SJSA1 (cell line): ENCODE measurements around the gene SPG11. TPM values are rescaled to one million over a fixed set of nuclear protein-coding genes. Genes with fewer than 3 reads are reported as not detected.
A peak's percentile ranks its signal among the peaks of the same experiment; 100 is the strongest.
"Not testable (repeated sequence)": the region's sequence is repeated elsewhere in the genome, so short reads cannot be mapped to it uniquely, and the experiment has no call there.

Experiments
- DNase-seq, 2 experiments: peaks; one replicate each; pipeline ENCODE4 v3.0.0-alpha.2; 2015 to 2020; ENCODE audit warnings: low spot score in 2 of 2, low read depth in 1 of 2
- H3K27ac ChIP-seq: fragments of 250-450 bp; sonication (Bioruptor Pico); 2 replicates; pipeline ENCODE4 v1.5.1; 2020; ENCODE audit warnings: mild to moderate bottlenecking, moderate library complexity
- H3K27me3 ChIP-seq: fragments of 250-450 bp; sonication (Bioruptor Pico); replicated peaks from 2 replicates; pipeline ENCODE4 v1.5.1; 2020; ENCODE audit warnings: mild to moderate bottlenecking, moderate library complexity
- H3K36me3 ChIP-seq: fragments of 250-450 bp; sonication (Bioruptor Pico); 2 replicates; pipeline ENCODE4 v1.5.1; 2020; ENCODE audit warnings: mild to moderate bottlenecking
- H3K4me1 ChIP-seq: fragments of 250-450 bp; sonication (Bioruptor Pico); replicated peaks from 2 replicates; pipeline ENCODE4 v1.6.1; 2021; ENCODE audit warnings: mild to moderate bottlenecking
- H3K4me3 ChIP-seq: fragments of 250-450 bp; sonication (Bioruptor Pico); 2 replicates; pipeline ENCODE4 v1.5.1; 2020; ENCODE audit warnings: mild to moderate bottlenecking
- H3K9me3 ChIP-seq: fragments of 250-450 bp; sonication (Bioruptor Pico); replicated peaks from 2 replicates; pipeline ENCODE4 v1.5.1; 2020; ENCODE audit warnings: mild to moderate bottlenecking
- total RNA-seq: library from RNA; depleted of rRNA; stranded (reverse); fragments of >200 nt; shearing (Covaris generic); gene quantifications from 2 replicates; pipeline ENCODE4 v1.2.3, GENCODE V29; 2014

SPG11 gene
- total RNA-seq, 1 experiment from 2014 or later = 36.8 TPM

DNA sequence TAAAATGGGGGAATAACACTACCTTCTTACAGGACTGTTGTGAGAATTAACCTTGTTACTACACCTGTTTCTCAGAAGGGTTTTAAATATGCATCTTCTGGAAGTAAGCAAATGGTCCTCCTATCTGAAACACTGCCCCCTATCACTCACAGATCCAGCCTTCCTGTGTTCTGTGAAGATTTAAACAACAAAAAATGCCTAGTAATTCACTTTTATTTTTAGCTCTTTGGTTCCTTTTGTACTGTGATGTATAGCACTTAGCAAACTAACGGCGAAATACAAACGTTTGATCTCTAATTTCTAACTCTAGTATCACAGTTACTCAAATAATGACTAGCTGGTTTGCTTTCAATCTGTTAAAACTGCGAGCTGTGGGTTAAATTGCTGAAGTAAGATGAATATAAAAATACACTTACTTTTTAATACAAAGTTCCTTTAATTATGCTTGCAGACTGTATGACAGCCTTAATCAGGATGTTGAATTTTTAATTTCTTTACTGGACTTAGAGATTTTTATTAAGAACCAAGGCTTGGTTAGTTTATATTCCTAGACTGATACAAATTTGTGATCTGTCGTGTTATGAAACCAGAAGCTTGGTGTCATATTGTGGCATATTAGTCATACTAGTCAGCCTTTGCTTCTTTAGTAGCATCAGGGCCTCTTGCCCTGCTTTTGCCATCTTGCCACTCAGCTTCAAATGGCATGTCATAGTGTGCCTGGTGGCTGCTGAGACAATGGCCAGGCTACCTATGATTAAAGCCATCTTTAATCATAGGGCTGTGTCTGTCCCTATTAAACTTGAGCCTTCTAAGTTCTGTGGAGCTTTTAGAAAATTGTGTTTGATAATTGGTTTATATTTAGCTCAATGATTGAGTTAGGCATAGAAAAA lies 117.3 kb downstream of the SPG11 start:
- Histone ChIP-seq H3K4me3 (no peak overlapping the region), H3K27ac (no peak overlapping the region)

DNA sequence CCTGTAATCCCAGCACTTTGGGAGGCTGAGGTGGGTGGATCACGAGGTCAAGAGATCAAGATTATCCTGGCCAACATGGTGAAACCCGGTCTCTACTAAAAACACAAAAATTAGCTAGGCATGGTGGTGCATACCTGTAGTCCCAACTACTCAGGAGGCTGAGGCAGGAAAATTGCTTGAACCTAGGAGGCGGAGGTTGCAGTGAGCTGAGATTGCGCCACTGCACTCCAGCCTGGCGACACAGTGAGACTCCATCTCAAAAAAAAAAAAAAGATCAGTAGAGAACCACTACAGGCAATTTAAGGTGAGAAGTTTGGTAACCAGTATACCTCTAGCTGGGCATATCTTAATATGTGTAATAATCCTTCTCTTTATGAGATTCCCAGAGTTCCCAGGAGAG lies 118.7 kb downstream of the SPG11 start:
- H3K9me3 ChIP-seq, H3K27ac ChIP-seq, DNase-seq, H3K4me3 ChIP-seq, H3K27me3 ChIP-seq: not testable (repeated sequence)
- H3K4me1 ChIP-seq = peaks cover 37% of the 10 kb centered on the region
- H3K36me3 ChIP-seq = peaks cover 58% of the 10 kb centered on the region

More for the DNA sequence above, 117.3 kb downstream of the SPG11 start:
- H3K27me3 ChIP-seq = no peaks in the 10 kb centered on the region
- H3K4me1 ChIP-seq = peaks cover 31% of the 10 kb centered on the region
- DNase-seq = peak in 1 of 2 experiments; percentile 9
- H3K9me3 ChIP-seq = no peaks in the 10 kb centered on the region
- peaks cover 58% of the 10 kb centered on the region for H3K36me3 ChIP-seq

- Histone ChIP-seq H3K27ac (0 out of 2 replicates have a peak overlapping the region, but pooled peaks have one; percentile 54), H3K4me3 (no peak overlapping the region), H3K27me3 (no peaks in the 10 kb centered on the region), H3K4me1 (peaks cover 42% of the 10 kb centered on the region), H3K9me3 (no peaks in the 10 kb centered on the region), H3K36me3 (peaks cover 51% of the 10 kb centered on the region)
- DNase-seq = no peak
These were observed 120.9 kb downstream of the SPG11 start for GRCh38 chr15:44542596-44542995.

GRCh38 chr15:44541282-44541958 lies 122.0 kb downstream of the SPG11 start:
- Histone ChIP-seq H3K27ac (peak overlapping the region; percentile 54), H3K4me1 (peaks cover 41% of the 10 kb centered on the region), H3K36me3 (peaks cover 56% of the 10 kb centered on the region), H3K27me3 (no peaks in the 10 kb centered on the region), H3K9me3 (no peaks in the 10 kb centered on the region), H3K4me3 (no peak overlapping the region)
- DNase-seq = peak; percentile 63 to 79

DNA sequence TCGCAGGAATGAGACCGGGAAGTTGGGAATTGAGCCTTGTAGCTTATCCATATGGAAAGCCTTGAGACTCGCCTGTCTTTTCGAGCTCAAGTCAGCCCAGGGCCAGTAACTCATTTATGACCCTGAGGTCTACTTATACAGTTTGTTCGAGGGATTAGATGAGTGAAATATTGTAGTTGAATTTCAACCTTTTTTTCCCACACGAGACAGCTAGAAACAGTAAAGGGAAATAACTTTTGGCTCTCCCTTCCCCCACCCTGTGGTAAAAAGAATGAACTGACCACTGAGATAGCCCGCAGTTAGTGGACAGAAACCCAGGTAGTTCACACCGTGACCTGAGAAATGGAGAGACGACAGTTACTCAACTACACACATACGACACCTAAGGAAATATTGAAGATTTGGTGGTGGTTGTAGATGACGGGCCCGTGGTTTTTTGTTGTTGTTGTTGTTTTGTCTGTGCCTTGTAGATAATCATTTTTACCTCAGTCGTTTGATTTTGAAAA lies 125.7 kb downstream of the SPG11 start:
- Histone ChIP-seq H3K27me3 (no peaks in the 10 kb centered on the region), H3K36me3 (peaks cover 39% of the 10 kb centered on the region), H3K4me3 (peak overlapping the region; percentile 87), H3K27ac (peak overlapping the region; percentile 88), H3K9me3 (no peaks in the 10 kb centered on the region), H3K4me1 (peaks cover 31% of the 10 kb centered on the region)
- peak in 1 of 2 experiments; percentile 65 for DNase-seq

DNA sequence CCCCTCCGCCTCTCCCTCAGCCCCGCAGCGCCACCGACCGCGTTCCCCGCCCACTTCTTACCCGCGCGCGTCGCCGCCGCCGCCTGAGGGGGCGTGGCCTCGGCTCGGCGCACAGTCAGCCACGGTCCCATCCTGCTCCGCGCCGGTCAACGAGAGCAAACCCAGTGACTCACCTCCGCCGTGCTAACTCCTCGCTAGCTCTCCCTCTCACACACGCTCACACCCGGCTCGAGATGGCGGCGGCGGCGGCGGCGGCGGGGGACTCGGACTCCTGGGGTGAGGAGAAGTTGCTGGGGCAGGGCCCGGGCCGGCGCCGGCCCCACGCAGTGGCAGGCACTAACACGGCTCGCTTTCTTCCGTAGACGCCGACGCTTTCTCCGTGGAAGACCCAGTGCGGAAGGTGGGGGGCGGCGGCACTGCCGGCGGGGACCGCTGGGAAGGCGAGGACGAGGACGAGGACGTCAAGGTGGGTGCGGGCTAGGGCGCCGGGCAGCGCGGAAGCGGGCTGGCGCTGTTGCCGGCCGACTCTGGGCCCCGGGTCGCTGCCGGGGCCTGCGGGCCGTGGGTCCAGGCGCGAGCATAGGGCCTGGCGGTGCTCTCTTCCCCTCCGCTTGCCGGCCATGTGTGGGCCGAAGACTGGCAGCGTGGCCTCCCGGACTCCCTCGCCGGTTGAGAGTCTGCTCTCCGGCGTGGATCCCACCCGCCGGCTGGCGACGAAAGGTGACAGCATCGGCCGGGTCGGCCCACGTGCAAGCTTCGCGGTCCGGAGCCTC lies 126.3 kb downstream of the SPG11 start, which contains the start of gene EIF3J:
EIF3J (plus strand) TSS at position 186 of the 773 bp plus-strand sequence; CDS start at position 234, 48 bp downstream.
- Histone ChIP-seq H3K27me3 (no peaks in the 10 kb centered on the region), H3K4me3 (peak within 1 kb of the TSS; percentile 87), H3K27ac (peak within 1 kb of the TSS; percentile 88), H3K9me3 (no peaks in the 10 kb centered on the region), H3K4me1 (peaks cover 24% of the 10 kb centered on the region), H3K36me3 (peaks cover 35% of the 10 kb centered on the region)
- peak; percentile 96 to 98 for DNase-seq

- H3K27me3 ChIP-seq = no peaks in the 10 kb centered on the region
These were observed 127.0 kb downstream of the SPG11 start for GRCh38 chr15:44536302-44536961.

DNA sequence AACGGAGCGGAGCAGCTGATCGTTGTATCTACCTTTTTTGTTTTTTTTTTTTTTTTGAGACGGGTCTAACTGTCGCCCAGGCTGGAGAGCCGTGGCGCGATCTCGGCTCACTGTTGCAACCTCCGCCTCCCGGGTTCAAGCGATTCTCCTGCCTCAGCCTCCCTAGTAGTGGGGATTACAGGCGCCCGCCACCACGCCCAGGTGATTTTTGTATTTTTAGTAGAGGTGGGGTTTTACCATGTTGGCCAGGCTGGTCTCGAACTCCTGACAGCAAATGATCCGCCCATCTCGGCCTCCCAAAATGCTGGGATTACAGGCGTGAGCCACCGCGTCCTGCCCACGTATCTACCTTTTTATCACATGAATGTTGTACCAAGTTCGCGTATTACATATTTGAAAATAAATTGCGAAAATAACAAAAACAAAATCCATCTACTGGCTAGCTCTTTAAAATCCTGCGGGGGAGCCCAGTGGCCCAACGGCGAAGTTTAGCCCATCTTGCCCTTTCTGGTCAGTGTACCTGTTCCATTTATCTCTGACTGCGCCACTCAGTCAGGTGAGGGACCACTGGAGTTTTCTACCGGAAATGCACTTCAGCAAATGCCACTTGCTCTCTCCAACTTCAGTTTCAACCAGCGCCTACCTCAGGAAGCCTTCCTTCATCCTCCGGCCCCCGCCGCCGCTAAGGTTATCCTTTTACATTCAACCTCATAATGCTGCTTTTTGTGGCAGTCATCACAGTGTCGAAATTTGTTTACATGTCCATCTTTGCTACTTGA lies 127.8 kb downstream of the SPG11 start:
- Histone ChIP-seq H3K36me3 (peaks cover 24% of the 10 kb centered on the region), H3K27me3 (no peaks in the 10 kb centered on the region), H3K27ac (peak overlapping the region; percentile 75), H3K9me3 (no peaks in the 10 kb centered on the region), H3K4me3 (peak overlapping the region; percentile 87), H3K4me1 (peaks cover 11% of the 10 kb centered on the region)
- no peak for DNase-seq

More at GRCh38 chr15:44536302-44536961, 127.0 kb downstream of the SPG11 start:
- Histone ChIP-seq H3K4me1 (peaks cover 18% of the 10 kb centered on the region), H3K36me3 (peaks cover 31% of the 10 kb centered on the region), H3K27ac (peak overlapping the region; percentile 75), H3K9me3 (no peaks in the 10 kb centered on the region), H3K4me3 (peak overlapping the region; percentile 87)
- peak; percentile 91 to 97 for DNase-seq

DNA sequence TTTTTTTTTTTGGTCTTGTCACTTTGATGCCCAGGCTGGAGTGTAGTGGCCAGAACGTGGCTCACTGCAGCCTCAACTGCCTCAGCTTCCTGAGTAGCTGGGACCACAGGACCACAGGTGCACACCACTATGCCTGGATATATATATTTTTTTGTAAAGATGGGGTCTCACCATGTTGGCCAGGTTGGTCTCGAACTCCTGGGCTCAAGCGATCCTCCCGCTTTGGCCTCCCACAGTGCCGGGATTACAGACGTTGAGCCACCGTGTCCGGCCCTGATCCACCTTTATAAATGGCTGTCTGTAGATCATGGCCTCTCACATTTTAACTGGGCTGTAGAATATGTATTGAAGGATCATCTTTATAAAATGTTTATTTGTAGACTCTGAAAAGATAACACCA lies 128.4 kb downstream of the SPG11 start:
- Histone ChIP-seq H3K27me3 (no peaks in the 10 kb centered on the region), H3K36me3 (peaks cover 21% of the 10 kb centered on the region), H3K27ac (no peak overlapping the region), H3K4me3 (no peak overlapping the region), H3K9me3 (no peaks in the 10 kb centered on the region), H3K4me1 (peaks cover 10% of the 10 kb centered on the region)
- DNase-seq = no peak

DNA sequence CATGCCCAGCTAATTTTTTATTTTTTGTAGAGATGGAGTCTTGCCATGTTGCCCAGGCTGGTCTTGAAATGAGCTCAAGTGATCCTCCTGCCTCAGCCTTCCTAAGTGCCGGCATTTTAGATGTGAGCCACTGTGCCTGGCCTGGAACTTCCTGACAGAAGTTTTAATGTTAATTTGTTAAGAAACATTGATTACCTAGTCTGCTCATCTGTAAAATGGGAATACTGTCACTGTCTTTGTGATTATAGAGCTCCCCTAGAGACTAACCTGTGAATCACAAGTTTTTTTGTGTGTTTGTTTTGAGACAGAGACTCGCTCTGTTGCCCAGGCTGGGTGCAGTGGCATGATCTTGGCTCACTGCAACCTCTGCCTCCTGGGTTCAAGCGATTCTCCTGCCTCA lies 130.8 kb downstream of the SPG11 start:
- Histone ChIP-seq H3K4me3 (no peak overlapping the region), H3K36me3 (peaks cover 11% of the 10 kb centered on the region), H3K27ac (no peak overlapping the region)

GRCh38 chr15:44532275-44532674 lies 131.2 kb downstream of the SPG11 start:
- H3K27ac ChIP-seq, H3K4me3 ChIP-seq, H3K9me3 ChIP-seq, H3K27me3 ChIP-seq, H3K4me1 ChIP-seq, H3K36me3 ChIP-seq, DNase-seq: not testable (repeated sequence)

More for the DNA sequence above, 130.8 kb downstream of the SPG11 start:
- Histone ChIP-seq H3K27me3 (no peaks in the 10 kb centered on the region), H3K4me1 (peaks cover 5% of the 10 kb centered on the region), H3K9me3 (no peaks in the 10 kb centered on the region)
- no peak for DNase-seq

DNA sequence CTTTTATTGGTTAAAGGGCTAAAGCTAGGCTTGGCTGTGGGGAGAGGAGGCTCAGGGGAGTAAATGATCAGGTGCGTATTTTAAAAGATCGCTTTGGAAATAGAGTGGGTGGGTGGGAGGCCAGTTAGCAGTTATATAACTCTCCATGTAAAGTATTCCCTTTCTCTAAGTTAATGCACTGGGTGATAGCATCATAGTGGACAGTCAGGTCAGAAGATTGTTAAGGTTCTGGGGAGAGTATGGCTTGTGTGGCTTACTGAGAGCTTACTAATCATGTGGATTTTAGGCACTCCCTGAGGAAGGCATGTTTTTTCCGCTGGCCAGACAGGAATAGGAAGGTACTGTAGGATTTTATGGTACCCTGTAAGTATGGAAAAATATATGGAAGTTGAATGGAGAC lies 132.8 kb downstream of the SPG11 start:
- no peak for DNase-seq
- Histone ChIP-seq H3K9me3 (no peaks in the 10 kb centered on the region), H3K27ac (no peak overlapping the region), H3K36me3 (peaks cover 12% of the 10 kb centered on the region; the same call in 1 of the 2 replicates), H3K27me3 (no peaks in the 10 kb centered on the region), H3K4me3 (no peak overlapping the region), H3K4me1 (peaks cover 2% of the 10 kb centered on the region)
